PC-9 (cell line): ENCODE measurements around the gene HMX3. TPM values are rescaled to one million over a fixed set of nuclear protein-coding genes. Genes with fewer than 3 reads are reported as not detected.

Experiments
- BruUV-seq: library from RNA; stranded (reverse); fragments of 400-500 nt; replicated peaks from 2 replicates; lab custom pipeline; 2021; lab: Mats Ljungman, UMichigan
- CTCF ChIA-PET: fragments of 300-600 bp; sonication (Branson Sonifier 250); formaldehyde crosslinking; loops from one replicate; lab custom pipeline; 2022; ENCODE audit warnings: antibody characterized with exemption; lab: Charles Lee
- POLR2A ChIA-PET: fragments of 300-600 bp; sonication (Branson Sonifier 250); formaldehyde crosslinking; loops from one replicate; lab custom pipeline; 2022; ENCODE audit warnings: antibody characterized with exemption; ENCODE audit not compliant: unreplicated experiment; lab: Charles Lee
- DNase-seq, 2 experiments: peaks; one replicate each; pipeline versions ENCODE4 v3.0.0 to v3.0.0-alpha.2; 2015 to 2022; ENCODE audit warnings: mixed read lengths in 1 of 2
- H2AFZ ChIP-seq: fragments of 200-600 bp; sonication (generic); 2 replicates; pipeline ENCODE4 v1.8.1; 2017; ENCODE audit warnings: antibody characterized with exemption
- H3F3A ChIP-seq: fragments of 200-600 bp; sonication (generic); 2 replicates; pipeline ENCODE4 v1.8.1; 2017; ENCODE audit warnings: antibody characterized with exemption, mild to moderate bottlenecking, low read depth; ENCODE audit not compliant: insufficient read depth
- H3K27ac ChIP-seq: fragments of 200-600 bp; sonication (generic); 2 replicates; pipeline ENCODE4 v1.6.1; 2016; ENCODE audit warnings: mixed run types
- H3K27me3 ChIP-seq: fragments of 200-600 bp; sonication (generic); 2 replicates; pipeline ENCODE4 v1.6.1; 2016; ENCODE audit warnings: low read depth, mixed run types; ENCODE audit not compliant: insufficient read depth
- H3K36me3 ChIP-seq: fragments of 200-600 bp; sonication (generic); 2 replicates; pipeline ENCODE4 v1.6.1; 2016; ENCODE audit warnings: low read depth, mixed run types
- H3K4me1 ChIP-seq: fragments of 200-600 bp; sonication (generic); replicated peaks from 2 replicates; pipeline ENCODE4 v1.6.1; 2016; ENCODE audit warnings: mixed run types; ENCODE audit not compliant: insufficient read depth
- H3K4me2 ChIP-seq: fragments of 200-600 bp; sonication (generic); 2 replicates; pipeline ENCODE4 v1.6.1; 2017; ENCODE audit warnings: mixed run types
- H3K4me3 ChIP-seq: fragments of 200-600 bp; sonication (generic); 2 replicates; pipeline ENCODE4 v1.6.1; 2016; ENCODE audit warnings: mixed run types
- H3K79me2 ChIP-seq: fragments of 200-600 bp; sonication (generic); 2 replicates; pipeline ENCODE4 v1.6.1; 2017; ENCODE audit warnings: low read depth, mixed run types
- H3K9me2 ChIP-seq: fragments of 200-600 bp; sonication (generic); 2 replicates; pipeline ENCODE4 v1.8.1; 2017; ENCODE audit warnings: mild to moderate bottlenecking; ENCODE audit not compliant: insufficient read depth
- H3K9me3 ChIP-seq: fragments of 200-600 bp; sonication (generic); 2 replicates; pipeline ENCODE4 v1.8.1; 2016; ENCODE audit warnings: low read depth; ENCODE audit not compliant: insufficient read depth
- H4K20me1 ChIP-seq: fragments of 200-600 bp; sonication (generic); 2 replicates; pipeline ENCODE4 v1.8.1; 2017; ENCODE audit not compliant: insufficient read depth
- CTCF ChIP-seq: fragments of 200-600 bp; sonication (generic); conservative IDR thresholded peaks from 2 replicates; pipeline ENCODE4 v1.6.1; 2017; ENCODE audit warnings: mixed run types, antibody characterized with exemption, mild to moderate bottlenecking, moderate library complexity
- EZH2 ChIP-seq: fragments of 200-600 bp; sonication (generic); IDR thresholded peaks from 2 replicates; pipeline ENCODE4 v1.8.0; 2017; ENCODE audit warnings: antibody characterized with exemption, low read depth
- intact Hi-C: fragments of 100-400 bp; cut with micrococcal nuclease; formaldehyde crosslinking; loops from one replicate; pipeline ENCODE4 v1.10.0; 2022; ENCODE audit not compliant: unreplicated experiment
- total RNA-seq: library from RNA; stranded (reverse); gene quantifications from 2 replicates; pipeline ENCODE4 v1.2.3, GENCODE V29; 2021

HMX3 gene
- total RNA-seq, 1 experiment from 2014 or later = not detected

- TF ChIP-seq EZH2 (no peak), CTCF (no peak)
- Histone ChIP-seq H3K4me1 (no peaks in the 10 kb centered on the region; the same call in 1 of the 2 replicates), H3K9me2 (no peaks in the 10 kb centered on the region), H2AFZ (no peak overlapping the region), H3K27ac (no peak overlapping the region), H3K79me2 (no peaks in the 10 kb centered on the region), H3K27me3 (0 out of 2 replicates have a peak, but pooled peaks cover 3% of the 10 kb centered on the region), H3F3A (no peaks in the 10 kb centered on the region), H4K20me1 (no peaks in the 10 kb centered on the region), H3K4me2 (no peak overlapping the region), H3K9me3 (no peaks in the 10 kb centered on the region), H3K36me3 (no peaks in the 10 kb centered on the region), H3K4me3 (no peak overlapping the region)
- no peak for DNase-seq
- intact Hi-C loops = no loop called here
- ChIA-PET POLR2A (no interaction called here), CTCF (no interaction called here)
- no TSS peak for BruUV-seq
Observed at GRCh38 chr10:123148414-123149161, 12.8 kb downstream of the HMX3 start.

GRCh38 chr10:123149162-123149567, 13.4 kb downstream of the HMX3 start:
- no peaks in the 10 kb centered on the region; the same call in 1 of the 2 replicates for H3K4me1 ChIP-seq
- H3K4me3 ChIP-seq = no peak overlapping the region
- H3F3A ChIP-seq = no peaks in the 10 kb centered on the region
- intact Hi-C loops = no loop called here
- no peaks in the 10 kb centered on the region for H3K9me3 ChIP-seq
- ChIA-PET CTCF (no interaction called here), POLR2A (no interaction called here)
- no TSS peak for BruUV-seq
- no peaks in the 10 kb centered on the region for H4K20me1 ChIP-seq
- H2AFZ ChIP-seq = no peak overlapping the region
- H3K27ac ChIP-seq = no peak overlapping the region
- no peaks in the 10 kb centered on the region for H3K79me2 ChIP-seq
- no peak for TF ChIP-seq EZH2
- no peak for TF ChIP-seq CTCF
- H3K36me3 ChIP-seq = no peaks in the 10 kb centered on the region
- no peaks in the 10 kb centered on the region for H3K9me2 ChIP-seq
- no peak overlapping the region for H3K4me2 ChIP-seq
- 0 out of 2 replicates have a peak, but pooled peaks cover 3% of the 10 kb centered on the region for H3K27me3 ChIP-seq
- no peak for DNase-seq

DNA sequence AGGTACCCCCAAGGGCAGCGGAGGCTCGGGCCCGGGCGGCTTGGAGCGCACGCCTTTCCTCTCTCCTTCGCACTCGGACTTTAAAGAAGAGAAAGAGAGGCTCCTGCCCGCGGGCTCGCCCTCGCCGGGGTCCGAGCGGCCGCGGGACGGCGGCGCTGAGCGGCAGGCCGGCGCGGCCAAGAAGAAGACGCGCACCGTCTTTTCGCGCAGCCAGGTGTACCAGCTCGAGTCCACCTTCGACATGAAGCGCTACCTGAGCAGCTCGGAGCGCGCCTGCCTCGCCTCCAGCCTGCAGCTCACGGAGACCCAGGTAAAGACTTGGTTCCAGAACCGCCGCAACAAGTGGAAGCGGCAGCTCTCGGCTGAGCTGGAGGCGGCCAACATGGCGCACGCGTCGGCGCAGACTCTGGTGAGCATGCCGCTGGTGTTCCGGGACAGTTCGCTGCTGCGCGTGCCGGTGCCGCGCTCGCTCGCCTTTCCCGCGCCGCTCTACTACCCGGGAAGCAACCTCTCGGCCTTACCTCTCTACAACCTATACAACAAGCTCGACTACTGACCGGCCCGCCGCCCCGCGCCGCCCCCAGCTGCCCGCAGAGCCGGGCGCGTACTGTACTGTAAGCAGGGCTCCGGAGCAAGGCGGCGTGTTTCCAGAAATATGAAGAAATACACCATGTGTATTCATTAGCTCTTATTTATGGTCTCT, 13.9 kb downstream of the HMX3 start:
- POLR2A ChIA-PET = no interaction called here
- Histone ChIP-seq H3K27ac (no peak overlapping the region), H3K4me1 (no peaks in the 10 kb centered on the region; the same call in 1 of the 2 replicates), H3K4me3 (no peak overlapping the region), H3F3A (no peaks in the 10 kb centered on the region), H3K4me2 (no peak overlapping the region), H3K9me3 (no peaks in the 10 kb centered on the region), H2AFZ (no peak overlapping the region), H3K27me3 (0 out of 2 replicates have a peak, but pooled peaks cover 3% of the 10 kb centered on the region), H3K9me2 (no peaks in the 10 kb centered on the region), H3K79me2 (peaks cover 5% of the 10 kb centered on the region), H3K36me3 (no peaks in the 10 kb centered on the region), H4K20me1 (no peaks in the 10 kb centered on the region)
- intact Hi-C loops = loop anchor here (10.0 kb wide), 1 partner anchor 145 kb away; the partner anchor contains the start of genes ACADSB and IKZF5
- no TSS peak for BruUV-seq
- TF ChIP-seq EZH2 (no peak), CTCF (no peak)
- CTCF ChIA-PET = no interaction called here
- no peak for DNase-seq
